ENCODE results near the gene ERC1. TPM values are rescaled to one million over a fixed set of nuclear protein-coding genes. Genes with fewer than 3 reads are reported as not detected.
"Not testable (repeated sequence)": the region's sequence is repeated elsewhere in the genome, so short reads cannot be mapped to it uniquely, and the experiment has no call there.

ERC1 gene
- total and polyA plus RNA-seq, 2 donors (not counting 3 experiments of a cell fraction or from before 2014, with no cell fraction given), result 11.7 to 66.1 TPM

GRCh38 chr12:1099158-1099557, 108.1 kb downstream of the ERC1 start:
- Histone ChIP-seq H3K9me1 (replicated peaks; ENCODE audit: control insufficient read depth, extremely low read depth, insufficient read depth, low read length) (no peaks in the 10 kb centered on the region), H3K79me2 (ENCODE audit: control insufficient read depth, insufficient read depth, low read length) (peaks cover 6% of the 10 kb centered on the region), H3K4me2 (ENCODE audit: insufficient read depth, low read length) (no peak overlapping the region), H3K27ac (ENCODE audit: insufficient read depth, low read depth, low read length) (no peak overlapping the region), H4K20me1 (replicated peaks; ENCODE audit: control insufficient read depth, extremely low read depth, insufficient read depth, low read length) (peaks cover 7% of the 10 kb centered on the region), H3K9ac (replicated peaks; ENCODE audit: extremely low read depth, insufficient read depth, low read length) (no peak overlapping the region), H3K27me3 (ENCODE audit: control insufficient read depth in 2 of 2, insufficient read depth in 2 of 2, low read length in 2 of 2) (no peaks in the 10 kb centered on the region), H3K9me3 (replicated peaks; ENCODE audit: control insufficient read depth, insufficient read depth, low read length) (no peaks in the 10 kb centered on the region), H2AFZ (ENCODE audit: low read depth, low read length) (no peak overlapping the region), H3K36me3 (ENCODE audit: control insufficient read depth in 2 of 2, extremely low read depth in 1 of 2, insufficient read depth in 2 of 2, low read length in 2 of 2) (peaks cover 0 to 2% of the 10 kb centered on the region in 2 experiments), H3K4me1 (ENCODE audit: control insufficient read depth, extremely low read depth, insufficient read depth, low read length) (no peaks in the 10 kb centered on the region), H3K4me3 (replicated peaks in 1 of 3; ENCODE audit: insufficient read depth in 1 of 3, low read depth in 1 of 3, low read length in 3 of 3) (no peak overlapping the region)
- BruUV-seq (replicated peaks), result no TSS peak
- dilution Hi-C loops (cut with MboI; ENCODE audit: extremely low pct_ligation_motif_present, low sequenced_read_pairs) (no loop called here), intact Hi-C loops (cut with micrococcal nuclease) (no loop called here)
- POLR2A ChIA-PET, result no interaction called here
- CTCF ChIA-PET, result interaction anchor here (1.0 kb wide), 1 partner anchor 484 kb away, joined by 3 read pairs; no protein-coding TSS in a partner anchor
- TF ChIP-seq EZH2 (IDR thresholded peaks at IDR 0.05; ENCODE audit: borderline replicate concordance, low read depth, low read length, severe bottlenecking) (no peak), GATA2 (IDR thresholded peaks at IDR 0.05; ENCODE audit: insufficient read depth, insufficient read length, low read depth, low read length) (no peak), FOS (IDR thresholded peaks at IDR 0.05; ENCODE audit: borderline replicate concordance, insufficient read depth, low read length) (no peak), POLR2AphosphoS5 (IDR thresholded peaks at IDR 0.05; ENCODE audit: insufficient read depth, low read depth, low read length) (no peak), JUN (IDR thresholded peaks at IDR 0.05; ENCODE audit: borderline replicate concordance, insufficient read depth, insufficient read length, low read depth) (no peak), MYC (IDR thresholded peaks at IDR 0.05; ENCODE audit: low read depth, low read length) (no peak), CTCF (IDR thresholded peaks at IDR 0.05; ENCODE audit: extremely low read depth in 1 of 2, insufficient read depth in 1 of 2, low read depth in 1 of 2, low read length in 2 of 2) (no peak)
- TF ChIP-seq, protein P1, sequence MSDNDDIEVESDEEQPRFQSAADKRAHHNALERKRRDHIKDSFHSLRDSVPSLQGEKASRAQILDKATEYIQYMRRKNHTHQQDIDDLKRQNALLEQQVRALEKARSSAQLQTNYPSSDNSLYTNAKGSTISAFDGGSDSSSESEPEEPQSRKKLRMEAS (IDR thresholded peaks at IDR 0.05; ENCODE audit: insufficient read depth, insufficient read length), result no peak
- FAIRE-seq (no peak), DNase-seq (ENCODE audit: low read depth, low spot score) (no peak)

DNA sequence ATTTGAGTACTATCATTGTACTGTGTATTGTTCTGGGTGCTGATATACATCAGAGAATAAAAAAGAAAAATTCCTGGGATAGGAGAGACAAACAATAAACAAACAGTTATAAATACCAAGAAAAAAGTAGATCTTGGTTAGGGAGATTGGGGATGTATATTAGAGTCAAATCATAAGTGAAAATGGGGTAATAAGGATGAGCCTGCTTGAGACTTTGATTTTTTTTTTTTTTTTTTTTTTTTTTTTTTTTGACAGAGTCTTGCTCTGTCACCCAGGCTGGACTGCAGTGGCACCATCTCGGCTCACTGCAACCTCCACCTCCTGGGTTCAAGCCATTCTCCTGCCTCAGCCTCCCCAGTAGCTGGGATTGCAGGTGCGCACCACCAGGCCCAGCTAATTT, 108.6 kb downstream of the ERC1 start:
- H3K27ac ChIP-seq (ENCODE audit: insufficient read depth, low read depth, low read length); H3K4me3 ChIP-seq (replicated peaks in 1 of 3; ENCODE audit: insufficient read depth in 1 of 3, low read depth in 1 of 3, low read length in 3 of 3); H3K4me1 ChIP-seq (ENCODE audit: control insufficient read depth, extremely low read depth, insufficient read depth, low read length); H3K4me2 ChIP-seq (ENCODE audit: insufficient read depth, low read length); H3K9ac ChIP-seq (replicated peaks; ENCODE audit: extremely low read depth, insufficient read depth, low read length); DNase-seq (ENCODE audit: low read depth, low spot score); H3K9me3 ChIP-seq (replicated peaks; ENCODE audit: control insufficient read depth, insufficient read depth, low read length); H3K27me3 ChIP-seq (ENCODE audit: control insufficient read depth in 2 of 2, insufficient read depth in 2 of 2, low read length in 2 of 2); H3K36me3 ChIP-seq (ENCODE audit: control insufficient read depth in 2 of 2, extremely low read depth in 1 of 2, insufficient read depth in 2 of 2, low read length in 2 of 2); BruUV-seq (replicated peaks); H3K79me2 ChIP-seq (ENCODE audit: control insufficient read depth, insufficient read depth, low read length); intact Hi-C loops (cut with micrococcal nuclease); POLR2A ChIA-PET; FAIRE-seq; H4K20me1 ChIP-seq (replicated peaks; ENCODE audit: control insufficient read depth, extremely low read depth, insufficient read depth, low read length); H2AFZ ChIP-seq (ENCODE audit: low read depth, low read length); H3K9me1 ChIP-seq (replicated peaks; ENCODE audit: control insufficient read depth, extremely low read depth, insufficient read depth, low read length): not testable (repeated sequence)
- CTCF ChIA-PET, result interaction anchor here (1.0 kb wide), 1 partner anchor 484 kb away, joined by 3 read pairs; no protein-coding TSS in a partner anchor
- dilution Hi-C loops (cut with MboI; ENCODE audit: extremely low pct_ligation_motif_present, low sequenced_read_pairs), result loop anchor here (25.0 kb wide), 1 partner anchor 463 kb away; no protein-coding TSS in a partner anchor
